GM19372 (cell line): ENCODE data around the gene CLK1.
"Not testable (repeated sequence)": the region's sequence is repeated elsewhere in the genome, so short reads cannot be mapped to it uniquely, and the experiment has no call there.

ENCODE experiments used
- ATAC-seq: cut with Tn5 transposase; IDR thresholded peaks from one replicate; pipeline ENCODE4 v1.9.1; 2021; ENCODE audit warnings: mild to moderate bottlenecking, low read depth, moderate library complexity; ENCODE audit not compliant: unreplicated experiment

CLK1 gene

GRCh38 chr2:200851398-200852248 is 12.8 kb downstream of the CLK1 start:
- no peak for ATAC-seq

- no peak for ATAC-seq
Observed at GRCh38 chr2:200850512-200851256, 13.8 kb downstream of the CLK1 start.

GRCh38 chr2:200847939-200848338 is 16.5 kb downstream of the CLK1 start:
- ATAC-seq = no peak

GRCh38 chr2:200847269-200847668 is 17.2 kb downstream of the CLK1 start:
- ATAC-seq = no peak

- no peak for ATAC-seq
Observed at GRCh38 chr2:200845669-200846325, 18.7 kb downstream of the CLK1 start.

- no peak for ATAC-seq
Observed at GRCh38 chr2:200845194-200845593, 19.3 kb downstream of the CLK1 start.

GRCh38 chr2:200843993-200844948 is 20.2 kb downstream of the CLK1 start:
- no peak for ATAC-seq

- no peak for ATAC-seq
Observed at GRCh38 chr2:200839513-200839912, 24.9 kb downstream of the CLK1 start.

- no peak for ATAC-seq
Observed at GRCh38 chr2:200834701-200835100, 29.8 kb downstream of the CLK1 start.

GRCh38 chr2:200829258-200829655 is 35.2 kb downstream of the CLK1 start:
- no peak for ATAC-seq

- ATAC-seq = no peak
Observed at GRCh38 chr2:200828572-200829257, 35.7 kb downstream of the CLK1 start.

- no peak for ATAC-seq
Observed at GRCh38 chr2:200828104-200828503, 36.4 kb downstream of the CLK1 start.

GRCh38 chr2:200821686-200822245 is 42.7 kb downstream of the CLK1 start:
- ATAC-seq = no peak

- ATAC-seq = no peak
Observed at GRCh38 chr2:200820573-200821234, 43.8 kb downstream of the CLK1 start.

- not testable (repeated sequence) for ATAC-seq
Observed at GRCh38 chr2:200818732-200819131, 45.7 kb downstream of the CLK1 start.

- no peak for ATAC-seq
Observed at GRCh38 chr2:200814917-200815316, 49.5 kb downstream of the CLK1 start.

GRCh38 chr2:200814276-200814815 is 50.1 kb downstream of the CLK1 start:
- ATAC-seq = no peak
